T-helper 1 cell treated with Interleukin-12 subunit alpha and Interleukin-12 subunit beta and Interleukin-4 antibody, amounts not matched to agents 30 μg/mL and 1 μg/mL, for 36 hours (primary cell): Measurements from ENCODE around the gene ITGA3.
A peak's percentile ranks its signal among the peaks of the same experiment; 100 is the strongest.

ENCODE experiments used
- H3K27ac Mint-ChIP-seq: one replicate; pipeline ENCODE4 v1.8.0; 2021; ENCODE audit warnings: mild to moderate bottlenecking, mixed read lengths
- H3K27me3 Mint-ChIP-seq: one replicate; pipeline ENCODE4 v1.8.0; 2021; ENCODE audit warnings: low read depth, mixed read lengths
- H3K36me3 Mint-ChIP-seq: one replicate; pipeline ENCODE4 v1.8.0; 2021; ENCODE audit warnings: low read depth, mixed read lengths
- H3K4me1 Mint-ChIP-seq: one replicate; pipeline ENCODE4 v1.8.0; 2021; ENCODE audit warnings: low read depth, mixed read lengths
- H3K4me3 Mint-ChIP-seq: one replicate; pipeline ENCODE4 v1.8.0; 2021; ENCODE audit warnings: mild to moderate bottlenecking, moderate library complexity, mixed read lengths
- H3K9me3 Mint-ChIP-seq: one replicate; pipeline ENCODE4 v1.8.0; 2021; ENCODE audit warnings: mixed read lengths

Gene ITGA3

DNA sequence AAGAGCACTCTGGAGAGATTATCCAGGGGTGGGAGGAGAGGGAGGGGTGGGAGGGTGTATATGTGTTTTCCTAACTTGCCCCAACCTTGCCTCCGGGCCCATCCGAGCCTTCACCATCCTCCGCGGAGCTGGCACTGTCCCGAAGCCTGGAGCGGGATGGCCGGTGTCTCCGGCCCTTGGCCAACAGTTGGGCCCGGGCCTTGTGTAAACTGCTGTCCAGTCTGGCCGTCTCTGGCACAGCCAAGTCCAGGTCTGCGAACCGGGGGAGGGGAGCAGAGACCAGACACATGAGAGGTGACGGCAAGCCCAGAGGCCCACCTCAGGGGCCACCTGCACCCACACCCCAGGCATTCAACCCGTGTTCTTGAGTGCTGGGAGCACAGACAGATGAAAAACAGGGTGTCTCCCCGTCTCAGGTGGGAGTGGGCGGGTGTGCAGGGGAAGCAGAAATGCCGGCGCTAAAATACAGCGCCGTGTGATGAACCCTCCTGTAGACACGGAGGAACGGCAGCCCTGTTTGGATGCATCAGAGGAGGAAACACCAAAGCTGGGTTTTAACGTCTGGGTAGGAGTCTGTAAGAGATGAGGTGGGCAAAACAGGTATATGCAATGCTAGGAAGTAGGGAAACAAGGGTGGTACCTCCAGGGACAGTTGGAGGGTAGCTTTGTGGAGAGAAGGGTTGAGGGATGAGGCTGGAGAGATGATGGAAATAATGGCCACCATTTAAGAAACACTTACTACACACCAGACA lies 62.3 kb downstream of the ITGA3 start:
- Mint-ChIP-seq H3K27me3 (peaks cover 62% of the 10 kb centered on the region), H3K4me3 (no peak overlapping the region), H3K36me3 (no peaks in the 10 kb centered on the region), H3K9me3 (no peaks in the 10 kb centered on the region), H3K27ac (no peak overlapping the region), H3K4me1 (peaks cover 8% of the 10 kb centered on the region)

DNA sequence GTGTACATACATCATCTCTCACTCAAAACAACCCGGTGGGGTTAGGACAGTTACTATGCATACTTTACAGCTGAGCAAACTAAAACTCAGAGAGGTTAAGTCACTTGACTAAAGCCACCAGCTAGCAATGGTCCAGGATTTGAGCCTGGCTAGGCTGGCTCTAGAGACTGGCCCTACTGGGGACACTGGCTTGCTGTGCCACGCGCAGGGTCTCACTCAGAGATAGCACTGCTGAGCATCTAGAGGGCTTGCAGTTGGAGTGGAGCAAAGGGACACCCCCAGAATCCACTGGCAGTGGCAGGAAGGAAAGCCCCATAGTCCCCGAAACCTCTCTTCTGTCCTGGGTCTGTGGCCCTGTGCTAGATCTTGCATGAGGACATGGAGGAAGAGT lies 62.9 kb downstream of the ITGA3 start:
- peaks cover 62% of the 10 kb centered on the region for H3K27me3 Mint-ChIP-seq
- H3K36me3 Mint-ChIP-seq, result no peaks in the 10 kb centered on the region

DNA sequence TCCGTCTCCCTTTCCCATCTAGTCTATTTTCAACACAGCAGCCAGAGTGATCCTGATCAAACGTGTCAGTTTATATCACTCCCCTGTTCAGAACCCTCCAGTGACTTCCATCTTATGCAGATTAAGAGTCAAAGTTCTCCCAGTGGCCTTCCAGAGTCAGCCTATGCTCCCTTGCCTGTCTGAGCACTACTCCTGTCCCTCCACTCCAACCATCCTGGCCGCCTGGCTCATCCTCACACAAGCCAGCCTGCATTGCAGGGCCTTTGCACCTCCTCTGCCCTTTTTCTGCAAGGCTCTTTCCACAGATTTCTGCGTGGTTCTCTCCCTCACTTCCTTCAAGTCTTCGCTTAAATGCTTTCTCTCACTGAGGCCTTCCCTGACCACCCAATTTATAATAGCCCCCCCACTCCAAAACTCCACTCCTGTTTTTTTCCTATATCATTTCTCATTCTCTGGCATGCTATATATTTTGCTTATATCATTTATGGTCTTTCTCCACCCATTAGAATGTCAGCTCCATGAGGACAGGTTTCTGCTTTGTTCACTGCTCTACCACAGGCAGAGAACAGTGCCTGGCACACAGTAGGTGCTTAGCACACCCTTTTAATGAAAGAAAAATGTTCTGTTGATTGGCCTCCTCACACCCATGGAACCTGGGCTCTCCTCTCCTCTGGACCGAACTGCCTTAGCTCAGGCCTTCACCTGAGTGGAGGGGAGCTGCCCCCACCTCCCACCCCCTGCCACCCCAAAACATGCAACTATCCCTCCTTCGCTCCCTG lies 64.8 kb downstream of the ITGA3 start:
- H3K27ac Mint-ChIP-seq, result no peak overlapping the region
- H3K36me3 Mint-ChIP-seq, result no peaks in the 10 kb centered on the region
- no peak overlapping the region for H3K4me3 Mint-ChIP-seq
- H3K4me1 Mint-ChIP-seq, result peaks cover 5% of the 10 kb centered on the region
- no peaks in the 10 kb centered on the region for H3K9me3 Mint-ChIP-seq
- H3K27me3 Mint-ChIP-seq, result peaks cover 57% of the 10 kb centered on the region

More for the DNA sequence above, 62.9 kb downstream of the ITGA3 start:
- no peak overlapping the region for H3K27ac Mint-ChIP-seq
- H3K4me3 Mint-ChIP-seq, result no peak overlapping the region
- peaks cover 8% of the 10 kb centered on the region for H3K4me1 Mint-ChIP-seq
- no peaks in the 10 kb centered on the region for H3K9me3 Mint-ChIP-seq

DNA sequence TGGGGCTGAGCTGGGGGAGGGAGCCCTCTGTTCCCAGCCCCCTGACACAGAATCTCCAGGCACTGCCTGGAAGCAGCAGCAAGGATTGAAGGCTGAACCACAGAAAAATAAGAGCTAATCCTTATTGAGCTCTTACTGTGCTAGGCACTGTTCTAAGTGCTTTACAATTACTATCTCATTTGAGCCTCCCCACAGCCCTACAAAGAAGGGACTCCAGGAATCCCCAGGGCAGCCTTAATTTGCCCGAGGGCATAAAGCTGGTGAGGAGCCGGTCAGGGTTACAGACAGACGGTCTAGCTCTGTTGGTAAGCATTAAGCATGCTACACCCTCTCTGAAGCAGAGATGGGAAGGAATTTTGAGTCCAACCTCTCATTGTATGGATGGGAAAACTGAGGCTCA lies 67.0 kb downstream of the ITGA3 start:
- H3K27me3 Mint-ChIP-seq, result peaks cover 59% of the 10 kb centered on the region
- no peak overlapping the region for H3K4me3 Mint-ChIP-seq
- no peak overlapping the region for H3K27ac Mint-ChIP-seq
- H3K9me3 Mint-ChIP-seq, result no peaks in the 10 kb centered on the region
- no peaks in the 10 kb centered on the region for H3K36me3 Mint-ChIP-seq
- H3K4me1 Mint-ChIP-seq, result peaks cover 4% of the 10 kb centered on the region

DNA sequence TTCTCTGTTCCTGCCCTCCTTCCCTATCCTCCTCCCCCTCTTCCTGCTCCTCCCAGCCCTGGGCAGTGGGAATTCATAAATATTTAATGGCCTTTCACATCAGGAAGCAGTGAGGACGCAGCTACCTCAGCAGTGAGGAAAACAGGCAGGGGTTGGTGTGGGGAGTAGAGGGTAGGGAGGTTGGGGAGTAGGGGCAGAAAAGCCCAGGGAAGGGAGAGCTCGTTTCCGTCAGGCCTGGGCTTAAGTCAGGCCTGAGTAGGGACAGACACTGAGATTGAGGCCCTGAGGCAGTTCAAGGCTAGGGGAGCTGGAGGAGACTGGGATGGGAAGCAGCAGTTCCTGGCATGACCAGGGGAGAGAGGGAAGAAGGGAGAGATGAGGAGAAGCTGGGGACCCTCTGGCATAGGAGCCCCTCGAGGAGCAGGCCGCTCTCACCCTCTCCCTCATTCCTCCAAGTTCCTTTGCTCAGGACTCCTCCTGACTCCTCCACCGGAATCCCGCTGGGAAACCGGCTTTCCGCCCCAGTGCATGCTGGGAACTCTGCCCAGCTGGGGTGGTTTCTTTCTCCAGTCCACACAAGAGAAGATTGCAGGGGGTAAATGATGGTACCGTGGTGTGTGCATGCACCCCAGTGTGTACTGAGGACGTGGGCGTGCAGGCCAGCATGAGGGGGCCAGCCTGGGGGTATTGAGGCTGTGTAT lies 67.9 kb downstream of the ITGA3 start:
- Mint-ChIP-seq H3K27ac (no peak overlapping the region), H3K4me3 (no peak overlapping the region), H3K36me3 (peaks cover 4% of the 10 kb centered on the region), H3K9me3 (no peaks in the 10 kb centered on the region), H3K4me1 (peaks cover 10% of the 10 kb centered on the region), H3K27me3 (peaks cover 60% of the 10 kb centered on the region)

DNA sequence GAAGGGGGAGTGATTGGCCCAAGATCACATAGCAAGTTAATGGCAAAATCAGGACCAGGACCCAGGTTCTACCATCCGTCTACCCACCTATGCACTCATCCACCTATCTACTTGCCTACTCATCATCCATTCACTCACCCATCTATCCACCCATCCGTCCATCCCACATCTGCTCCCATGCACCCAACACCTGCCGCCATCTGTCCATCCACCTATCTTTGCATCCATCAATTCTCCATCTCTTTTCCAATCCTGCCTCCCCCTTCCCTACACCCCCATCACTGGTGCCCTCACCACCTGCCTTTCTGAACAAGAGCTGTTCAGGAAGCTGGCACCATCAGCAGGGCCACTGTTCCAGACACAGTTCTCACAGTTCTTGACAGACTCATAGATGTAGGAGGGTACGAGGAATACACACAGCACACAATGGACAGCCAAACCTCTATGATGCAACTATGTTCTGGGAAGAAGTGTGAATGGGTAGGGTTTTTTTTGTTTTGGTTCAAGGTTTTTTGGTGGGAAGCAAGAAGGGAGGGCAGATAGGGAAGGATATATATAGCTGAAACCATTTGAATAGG lies 69.6 kb downstream of the ITGA3 start:
- H3K4me3 Mint-ChIP-seq, result no peak overlapping the region
- peaks cover 48% of the 10 kb centered on the region for H3K27me3 Mint-ChIP-seq
- peaks cover 6% of the 10 kb centered on the region for H3K36me3 Mint-ChIP-seq

DNA sequence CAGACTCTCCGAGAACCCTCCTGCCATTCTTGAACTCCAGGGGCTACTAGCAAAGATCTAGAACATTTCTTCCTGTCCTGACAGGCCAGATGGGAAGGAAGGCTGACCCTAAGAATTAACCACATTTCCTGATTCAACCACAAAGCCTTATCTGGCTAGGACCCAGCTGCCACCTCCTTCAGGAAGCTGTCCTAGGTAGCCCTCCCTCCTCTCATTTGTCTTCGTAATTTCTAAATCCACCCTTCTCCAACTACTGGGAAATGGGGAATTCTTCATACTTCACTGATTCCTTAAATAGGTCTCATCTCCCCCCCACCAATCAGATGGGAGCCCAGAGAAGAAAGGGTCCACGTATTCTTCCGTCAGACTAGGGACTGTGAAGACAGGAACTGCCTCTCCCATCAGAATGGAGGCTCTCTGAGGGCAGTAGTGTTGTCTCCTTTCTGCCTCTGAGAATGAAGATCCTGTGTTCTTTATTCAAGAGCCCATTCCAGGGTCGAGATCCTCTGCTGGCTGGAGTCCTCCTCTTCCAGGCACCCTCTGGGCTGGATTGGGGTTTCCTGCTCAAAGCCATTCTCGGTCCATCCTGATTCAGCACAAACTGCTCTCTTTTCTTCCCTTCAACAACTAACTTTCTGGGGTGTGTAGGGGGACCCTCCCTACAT lies 71.9 kb downstream of the ITGA3 start:
- Mint-ChIP-seq H3K4me1 (peaks cover 32% of the 10 kb centered on the region), H3K27ac (no peak overlapping the region), H3K36me3 (peaks cover 18% of the 10 kb centered on the region), H3K27me3 (peaks cover 36% of the 10 kb centered on the region), H3K9me3 (no peaks in the 10 kb centered on the region), H3K4me3 (no peak overlapping the region)

More for the DNA sequence above, 69.6 kb downstream of the ITGA3 start:
- Mint-ChIP-seq H3K27ac (no peak overlapping the region), H3K9me3 (no peaks in the 10 kb centered on the region), H3K4me1 (peaks cover 12% of the 10 kb centered on the region)

DNA sequence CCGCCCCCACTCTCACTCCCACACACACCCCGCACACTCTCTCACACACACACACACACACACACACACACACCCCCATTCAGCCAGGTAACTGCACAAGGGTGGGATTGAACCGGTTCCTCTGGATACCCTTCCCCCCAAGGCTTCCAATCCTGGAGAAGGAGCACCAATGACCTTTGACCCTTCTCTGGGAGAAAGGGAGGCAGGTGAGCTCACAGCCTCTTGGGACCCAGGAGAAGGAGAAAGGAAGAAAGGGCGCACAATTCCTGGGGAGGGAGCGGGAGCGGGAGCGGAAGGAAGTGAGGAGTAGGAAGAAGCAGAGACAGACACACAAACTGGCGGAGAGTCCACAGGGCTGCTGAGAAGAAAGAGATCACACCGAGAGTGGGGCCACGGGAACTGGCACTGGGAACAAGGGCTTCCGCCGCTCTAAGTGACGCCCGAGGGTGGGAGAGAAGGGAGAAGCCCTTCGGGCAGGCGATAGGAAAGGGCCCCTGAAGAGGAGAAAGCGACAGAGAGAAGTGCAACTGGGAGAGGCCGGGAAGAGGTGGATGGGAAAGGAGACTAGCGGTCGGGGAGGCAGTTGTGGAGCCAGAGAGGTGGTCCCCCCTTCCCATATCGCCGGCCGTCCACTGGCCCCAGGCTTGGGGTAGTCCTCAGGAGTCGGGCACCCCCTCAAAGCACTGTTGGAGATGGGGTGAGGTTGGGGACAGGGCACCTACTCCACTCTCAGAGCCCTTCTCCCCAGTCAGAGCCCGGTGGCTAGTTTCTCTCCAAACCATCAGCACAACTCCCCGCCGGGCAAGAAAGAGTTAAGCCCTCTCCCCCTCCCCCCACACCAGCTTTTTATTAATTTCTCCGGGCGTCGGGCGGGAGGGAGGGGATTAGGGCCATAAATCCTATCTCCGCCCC lies 72.8 kb downstream of the ITGA3 start:
- Mint-ChIP-seq H3K4me3 (peak overlapping the region; percentile 85), H3K4me1 (peaks cover 32% of the 10 kb centered on the region), H3K27me3 (peaks cover 36% of the 10 kb centered on the region), H3K36me3 (peaks cover 18% of the 10 kb centered on the region), H3K9me3 (no peaks in the 10 kb centered on the region), H3K27ac (peak overlapping the region; percentile 31)

DNA sequence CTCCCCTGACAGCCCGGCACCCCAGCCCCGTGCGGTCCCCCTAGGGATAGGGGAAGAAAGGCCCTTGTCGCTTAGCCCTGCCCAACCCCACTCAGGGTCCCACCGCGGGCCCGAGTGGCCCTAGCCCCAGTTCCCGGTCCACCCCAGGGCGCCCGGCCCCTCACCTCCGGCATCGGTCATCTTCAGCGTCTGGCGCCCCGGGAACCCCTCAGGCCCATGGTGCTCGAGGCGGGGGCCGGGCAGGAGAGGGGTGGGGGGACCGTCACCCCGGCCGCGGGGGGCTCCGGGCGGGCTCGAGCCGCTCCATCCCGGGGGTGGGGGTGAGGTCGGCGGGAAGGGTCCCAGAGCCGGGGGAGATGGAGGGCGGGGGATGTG lies 73.4 kb downstream of the ITGA3 start:
- Mint-ChIP-seq H3K36me3 (peaks cover 20% of the 10 kb centered on the region), H3K27me3 (peaks cover 36% of the 10 kb centered on the region), H3K4me1 (peaks cover 32% of the 10 kb centered on the region), H3K9me3 (no peaks in the 10 kb centered on the region), H3K27ac (no peak overlapping the region), H3K4me3 (peak overlapping the region; percentile 83)

DNA sequence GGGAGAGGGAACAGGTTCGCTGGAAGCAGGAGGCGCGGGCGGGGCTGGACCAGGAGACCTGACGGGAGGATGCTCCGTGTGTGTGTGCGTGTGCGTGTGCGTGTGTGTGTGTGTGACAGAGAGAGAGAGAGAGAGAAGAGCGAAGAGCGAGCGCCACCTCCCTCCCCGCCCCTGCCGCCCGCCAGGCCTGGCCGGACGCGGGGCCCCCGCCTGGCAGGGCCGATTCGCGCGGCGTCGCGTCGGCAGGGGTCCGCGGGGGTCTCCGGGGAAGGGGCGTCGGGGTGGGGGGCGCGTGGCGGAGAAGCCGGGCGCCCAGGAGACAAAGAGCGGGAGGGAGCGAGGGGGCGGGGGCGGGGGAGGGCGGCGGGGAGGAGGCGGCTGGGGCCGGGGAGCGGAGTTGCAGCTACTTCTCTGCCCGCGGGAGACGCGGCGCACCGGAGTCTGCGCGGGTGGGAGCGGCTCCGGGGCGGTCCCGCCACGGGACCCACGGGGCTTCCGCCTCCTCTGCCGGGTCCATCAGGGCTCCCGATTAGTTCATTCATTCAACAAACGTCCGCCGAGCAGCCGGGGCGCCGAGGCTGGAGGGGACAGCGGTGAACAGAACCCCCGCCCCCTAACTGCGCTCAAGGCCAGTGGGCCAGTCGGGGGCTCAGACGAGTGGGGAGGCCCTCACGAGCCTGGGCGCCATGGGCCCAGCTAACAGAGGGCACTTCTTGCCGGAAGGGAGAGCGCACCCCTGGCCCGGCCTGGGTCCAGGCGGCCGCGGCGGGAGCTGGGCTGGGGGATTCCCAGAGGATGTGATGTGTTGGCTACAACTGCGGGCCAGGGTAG lies 74.0 kb downstream of the ITGA3 start, which contains the start of gene SAMD14:
Gene SAMD14, minus strand, starts transcription at position 433 of the 831 bp plus-strand sequence. CDS start 5,201 bp downstream, outside the sequence.
- peaks cover 32% of the 10 kb centered on the region for H3K4me1 Mint-ChIP-seq
- no peaks in the 10 kb centered on the region for H3K9me3 Mint-ChIP-seq
- H3K27ac Mint-ChIP-seq, result peak within 1 kb of the TSS; percentile 66
- H3K27me3 Mint-ChIP-seq, result peaks cover 36% of the 10 kb centered on the region
- H3K4me3 Mint-ChIP-seq, result peak within 1 kb of the TSS; percentile 83
- H3K36me3 Mint-ChIP-seq, result peaks cover 21% of the 10 kb centered on the region

DNA sequence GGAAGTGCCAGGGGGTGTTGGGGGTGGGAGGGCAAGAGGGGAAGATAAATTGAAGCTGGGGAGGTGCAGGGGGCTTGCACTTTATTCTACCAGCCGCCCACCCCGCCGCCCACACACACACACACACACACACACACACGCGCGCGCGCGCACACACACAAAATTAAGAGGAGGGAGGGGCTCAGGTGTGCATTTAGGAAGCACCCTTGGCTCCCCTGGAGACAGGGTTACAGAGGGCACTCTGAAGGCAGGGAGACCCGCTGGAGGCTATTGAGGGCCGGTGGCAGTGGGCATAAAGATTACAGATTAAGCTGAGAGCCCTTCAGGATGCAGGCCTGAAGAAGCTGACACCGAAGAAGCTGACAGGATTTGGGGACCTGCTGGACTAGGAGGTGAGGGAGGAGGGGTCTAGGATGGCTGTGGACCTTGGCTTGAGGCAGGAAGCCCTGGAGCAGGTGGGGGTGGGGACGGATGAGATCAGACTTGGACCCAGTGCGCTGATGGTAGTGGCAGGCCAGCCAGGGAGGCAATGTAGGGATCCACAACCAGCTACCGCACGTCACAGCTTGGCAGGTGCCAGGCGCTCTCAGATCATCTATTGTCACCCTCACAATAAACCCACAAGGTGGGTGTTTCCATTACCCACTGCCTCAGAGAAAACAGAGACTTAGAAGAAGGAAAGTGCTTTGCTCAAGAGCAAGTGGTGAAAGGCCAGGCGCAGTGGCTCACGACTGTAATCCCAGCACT lies 74.8 kb downstream of the ITGA3 start:
- Mint-ChIP-seq H3K36me3 (peaks cover 25% of the 10 kb centered on the region), H3K4me3 (peak overlapping the region; percentile 65), H3K27me3 (peaks cover 30% of the 10 kb centered on the region), H3K9me3 (no peaks in the 10 kb centered on the region), H3K4me1 (peaks cover 34% of the 10 kb centered on the region), H3K27ac (peak overlapping the region; percentile 57)
